Stomach (tissue), 4 donors: ENCODE results near the gene RAPH1.

Experiments used
- EP300 ChIP-seq: sonication (generic); formaldehyde crosslinking; IDR thresholded peaks from one replicate; pipeline ENCODE4 v1.6.1; 2017; ENCODE audit warnings: antibody characterized with exemption
- POLR2A ChIP-seq, 4 donors: fragments of 450-650 bp; IDR thresholded peaks; one replicate each; pipeline ENCODE4 v1.6.1; 2016; ENCODE audit warnings: antibody characterized with exemption in 4 of 4, control low read depth in 2 of 4, mild to moderate bottlenecking in 1 of 4, moderate library complexity in 1 of 4
- POLR2AphosphoS5 ChIP-seq, 3 donors: sonication (generic); formaldehyde crosslinking; IDR thresholded peaks; one replicate each; pipeline ENCODE4 v1.6.1; 2016; ENCODE audit warnings: antibody characterized with exemption in 3 of 3
- TF ChIP-seq, protein P1 (sequence below), 7 experiments: fragments of 450-650 bp in 4 of 7; fragments of 200-600 bp in 3 of 7; sonication (generic) in 3 of 7; IDR thresholded peaks; one replicate each; pipeline ENCODE4 v1.5.1; 2016 to 2019; ENCODE audit warnings: antibody characterized with exemption in 7 of 7, control low read depth in 2 of 7, mild to moderate bottlenecking in 1 of 7

DNA sequence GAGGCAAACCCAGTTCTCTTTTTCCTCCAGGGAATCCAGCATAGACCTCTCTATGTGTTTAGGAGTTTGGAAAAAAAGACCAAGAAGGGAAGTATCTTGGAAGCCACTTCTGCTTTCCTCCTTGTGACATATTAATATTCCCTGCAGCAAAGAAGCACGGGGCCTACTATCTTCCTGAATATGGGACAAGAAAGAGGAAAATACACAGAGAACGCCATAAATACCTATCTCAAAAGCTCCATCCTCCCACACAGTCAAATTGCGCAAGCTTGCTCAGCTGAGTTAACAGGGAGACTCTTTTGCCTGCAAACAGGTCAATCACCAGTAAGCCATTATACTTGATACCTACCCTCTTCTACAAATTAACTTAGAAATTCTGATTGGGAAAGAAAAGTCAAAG is 16.7 kb upstream of the RAPH1 start:
- TF ChIP-seq POLR2A (IDR thresholded peaks at IDR 0.05) (no peak), EP300 (no peak), POLR2AphosphoS5 (IDR thresholded peaks at IDR 0.05) (no peak)
- TF ChIP-seq, protein P1, sequence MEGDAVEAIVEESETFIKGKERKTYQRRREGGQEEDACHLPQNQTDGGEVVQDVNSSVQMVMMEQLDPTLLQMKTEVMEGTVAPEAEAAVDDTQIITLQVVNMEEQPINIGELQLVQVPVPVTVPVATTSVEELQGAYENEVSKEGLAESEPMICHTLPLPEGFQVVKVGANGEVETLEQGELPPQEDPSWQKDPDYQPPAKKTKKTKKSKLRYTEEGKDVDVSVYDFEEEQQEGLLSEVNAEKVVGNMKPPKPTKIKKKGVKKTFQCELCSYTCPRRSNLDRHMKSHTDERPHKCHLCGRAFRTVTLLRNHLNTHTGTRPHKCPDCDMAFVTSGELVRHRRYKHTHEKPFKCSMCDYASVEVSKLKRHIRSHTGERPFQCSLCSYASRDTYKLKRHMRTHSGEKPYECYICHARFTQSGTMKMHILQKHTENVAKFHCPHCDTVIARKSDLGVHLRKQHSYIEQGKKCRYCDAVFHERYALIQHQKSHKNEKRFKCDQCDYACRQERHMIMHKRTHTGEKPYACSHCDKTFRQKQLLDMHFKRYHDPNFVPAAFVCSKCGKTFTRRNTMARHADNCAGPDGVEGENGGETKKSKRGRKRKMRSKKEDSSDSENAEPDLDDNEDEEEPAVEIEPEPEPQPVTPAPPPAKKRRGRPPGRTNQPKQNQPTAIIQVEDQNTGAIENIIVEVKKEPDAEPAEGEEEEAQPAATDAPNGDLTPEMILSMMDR (IDR thresholded peaks at IDR 0.05): no peak
